ENCODE measurements around the gene AFAP1. TPM values are rescaled to one million over a fixed set of nuclear protein-coding genes. Genes with fewer than 3 reads are reported as not detected.

Gene AFAP1
- total RNA-seq, 1 donor from 2014 or later: 6.7 TPM

GRCh38 chr4:7924570-7924969 is 15.1 kb downstream of the AFAP1 start:
- Histone ChIP-seq H3K36me3 (no peaks in the 10 kb centered on the region), H3K4me2 (no peak overlapping the region), H3F3A (ENCODE audit: low read depth) (no peaks in the 10 kb centered on the region), H3K4me3 (no peak overlapping the region), H3K27me3 (no peaks in the 10 kb centered on the region), H3K79me2 (ENCODE audit: low read depth) (peaks cover 11% of the 10 kb centered on the region), H3K4me1 (peaks cover 4% of the 10 kb centered on the region), H3K9me3 (ENCODE audit: low read depth) (no peaks in the 10 kb centered on the region), H3K27ac (no peak overlapping the region), H2AFZ (replicated peaks) (no peak overlapping the region), H3K9ac (no peak overlapping the region), H4K20me1 (ENCODE audit: low read depth) (peaks cover 10% of the 10 kb centered on the region)
- peaks cover 2% of the 10 kb centered on the region for H3K27me3 Mint-ChIP-seq (ENCODE audit: insufficient read depth, low read depth)
- no peak overlapping the region for H3K4me3 Mint-ChIP-seq
- no peak for DNase-seq (ENCODE audit: low spot score)
- peaks cover 10% of the 10 kb centered on the region for H3K4me1 Mint-ChIP-seq
- peaks cover 3% of the 10 kb centered on the region for H3K36me3 Mint-ChIP-seq
- TF ChIP-seq EZH2phosphoT487 (IDR thresholded peaks at IDR 0.05): no peak
- no peak for TF ChIP-seq EZH2 (IDR thresholded peaks at IDR 0.05)
- no peak for TF ChIP-seq CTCF (IDR thresholded peaks at IDR 0.05)
- H3K27ac Mint-ChIP-seq: no peak overlapping the region
- peaks cover 3% of the 10 kb centered on the region for H3K9me3 Mint-ChIP-seq

DNA sequence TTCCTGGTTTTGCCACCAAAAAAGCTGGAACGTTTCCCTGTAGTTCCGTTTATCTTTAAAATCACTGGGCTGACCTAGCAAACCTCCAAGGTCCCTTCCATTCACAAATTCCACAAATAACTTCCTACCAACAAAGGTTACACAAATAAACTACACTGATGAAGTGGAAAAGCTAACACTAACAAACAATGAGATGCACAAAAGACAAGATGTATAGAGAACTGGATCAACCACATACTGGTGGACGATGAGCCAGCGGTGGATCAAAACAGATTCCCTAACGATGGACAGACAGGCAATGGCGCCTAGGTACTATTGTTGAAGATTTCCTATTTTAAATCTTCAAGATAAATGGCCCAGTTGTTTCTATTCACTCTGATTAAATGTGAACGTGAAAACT is 15.5 kb downstream of the AFAP1 start:
- H3K27ac Mint-ChIP-seq: no peak overlapping the region
- Histone ChIP-seq H3K79me2 (ENCODE audit: low read depth) (peaks cover 11% of the 10 kb centered on the region), H4K20me1 (ENCODE audit: low read depth) (peaks cover 6% of the 10 kb centered on the region), H3K4me3 (no peak overlapping the region), H3K27ac (no peak overlapping the region), H2AFZ (replicated peaks) (no peak overlapping the region), H3K36me3 (no peaks in the 10 kb centered on the region), H3K9me3 (ENCODE audit: low read depth) (no peaks in the 10 kb centered on the region), H3K27me3 (no peaks in the 10 kb centered on the region), H3K4me1 (no peaks in the 10 kb centered on the region), H3K9ac (no peak overlapping the region), H3F3A (ENCODE audit: low read depth) (no peaks in the 10 kb centered on the region), H3K4me2 (no peak overlapping the region)
- TF ChIP-seq CTCF (IDR thresholded peaks at IDR 0.05) (no peak), EZH2 (IDR thresholded peaks at IDR 0.05) (no peak), EZH2phosphoT487 (IDR thresholded peaks at IDR 0.05) (no peak)
- peaks cover 3% of the 10 kb centered on the region for H3K9me3 Mint-ChIP-seq
- peaks cover 7% of the 10 kb centered on the region for H3K4me1 Mint-ChIP-seq
- peaks cover 2% of the 10 kb centered on the region for H3K27me3 Mint-ChIP-seq (ENCODE audit: insufficient read depth, low read depth)
- H3K36me3 Mint-ChIP-seq: peaks cover 3% of the 10 kb centered on the region
- no peak overlapping the region for H3K4me3 Mint-ChIP-seq
- DNase-seq (ENCODE audit: low spot score): no peak

DNA sequence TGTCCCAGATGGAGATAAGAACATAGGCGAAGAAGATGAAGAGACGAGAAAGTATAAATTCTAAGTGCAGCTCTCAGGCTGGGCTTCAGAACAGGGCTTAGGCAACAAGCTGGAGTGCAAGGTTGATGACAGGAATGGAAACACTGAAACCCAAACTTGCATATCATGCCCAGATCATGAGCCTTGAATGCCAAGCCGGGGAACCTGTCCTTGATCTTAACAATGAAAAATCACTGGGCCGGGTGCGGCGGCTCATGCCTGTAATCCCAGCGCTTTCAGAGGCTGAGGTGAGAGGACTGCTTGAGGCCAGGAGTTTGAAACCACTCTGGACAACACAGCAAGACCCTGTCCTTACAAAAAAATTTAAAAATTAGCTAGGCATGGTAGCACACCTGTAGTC is 17.2 kb downstream of the AFAP1 start:
- Mint-ChIP-seq H3K27me3 (ENCODE audit: insufficient read depth, low read depth) (no peaks in the 10 kb centered on the region), H3K4me3 (no peak overlapping the region), H3K36me3 (peaks cover 3% of the 10 kb centered on the region), H3K27ac (no peak overlapping the region), H3K9me3 (peaks cover 3% of the 10 kb centered on the region), H3K4me1 (peaks cover 8% of the 10 kb centered on the region)
- TF ChIP-seq CTCF (IDR thresholded peaks at IDR 0.05): no peak
- no peak for TF ChIP-seq EZH2 (IDR thresholded peaks at IDR 0.05)
- no peak for TF ChIP-seq EZH2phosphoT487 (IDR thresholded peaks at IDR 0.05)
- Histone ChIP-seq H3K9me3 (ENCODE audit: low read depth) (no peaks in the 10 kb centered on the region), H3K9ac (no peak overlapping the region), H3K27ac (no peak overlapping the region), H3K4me1 (no peaks in the 10 kb centered on the region), H3K36me3 (no peaks in the 10 kb centered on the region), H3K4me3 (no peak overlapping the region), H3K4me2 (no peak overlapping the region), H3F3A (ENCODE audit: low read depth) (no peaks in the 10 kb centered on the region), H3K27me3 (no peaks in the 10 kb centered on the region), H3K79me2 (ENCODE audit: low read depth) (peaks cover 4% of the 10 kb centered on the region), H4K20me1 (ENCODE audit: low read depth) (no peaks in the 10 kb centered on the region), H2AFZ (replicated peaks) (no peak overlapping the region)
- no peak for DNase-seq (ENCODE audit: low spot score)

Measured in neural progenitor cell (in vitro differentiated cells).